GM12801 (cell line): ENCODE results near the gene PCBP3.

ENCODE experiments used
- CTCF ChIP-seq: IDR thresholded peaks from one replicate; pipeline ENCODE4 v1.5.1; 2011; ENCODE audit warnings: control low read depth; ENCODE audit not compliant: insufficient read length; ENCODE audit errors: extremely low read depth

PCBP3 gene

DNA sequence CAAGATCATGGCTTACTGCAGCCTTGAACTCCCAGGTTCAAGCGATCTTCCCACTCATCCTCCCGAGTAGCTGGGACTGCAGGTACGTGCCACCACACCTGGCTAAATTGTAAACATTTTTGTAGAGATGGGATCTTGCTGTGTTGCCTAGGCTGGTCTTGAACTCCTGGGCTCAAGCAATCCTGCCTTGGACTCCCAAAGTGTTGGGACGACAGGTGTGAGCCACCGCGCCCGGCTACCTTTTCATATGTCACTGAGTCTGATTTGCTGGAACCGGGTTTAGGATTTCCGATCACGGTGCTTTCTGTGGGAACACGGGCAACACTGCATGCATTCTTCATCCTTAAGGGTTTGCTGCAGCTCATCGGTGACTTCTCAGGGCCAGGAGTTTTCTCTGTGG, 32.2 kb upstream of the PCBP3 start:
- no peak for TF ChIP-seq CTCF

- TF ChIP-seq CTCF, result no peak
Measured at GRCh38 chr21:45611939-45612664, 31.4 kb upstream of the PCBP3 start.

DNA sequence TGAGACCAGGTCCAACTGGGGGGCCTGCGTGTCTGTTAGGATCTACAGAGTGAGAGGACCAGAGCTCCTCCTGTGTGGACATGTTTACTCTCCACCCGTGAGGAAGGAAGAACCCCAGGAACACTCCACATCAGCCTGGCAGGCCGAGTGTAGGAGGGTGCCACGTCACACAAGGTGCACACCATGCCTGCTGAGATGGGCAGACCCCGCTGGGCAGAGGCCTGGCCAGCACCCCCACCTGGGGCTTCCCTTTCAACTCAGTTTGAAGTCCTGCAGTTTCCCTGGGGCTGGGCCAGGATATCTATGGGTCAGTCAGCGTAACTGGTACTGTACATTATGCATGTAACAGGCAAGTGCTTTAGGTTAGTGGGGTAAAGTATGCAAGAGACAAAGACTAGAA, 30.1 kb upstream of the PCBP3 start:
- no peak for TF ChIP-seq CTCF

GRCh38 chr21:45613881-45614280, 29.6 kb upstream of the PCBP3 start:
- TF ChIP-seq CTCF, result no peak

DNA sequence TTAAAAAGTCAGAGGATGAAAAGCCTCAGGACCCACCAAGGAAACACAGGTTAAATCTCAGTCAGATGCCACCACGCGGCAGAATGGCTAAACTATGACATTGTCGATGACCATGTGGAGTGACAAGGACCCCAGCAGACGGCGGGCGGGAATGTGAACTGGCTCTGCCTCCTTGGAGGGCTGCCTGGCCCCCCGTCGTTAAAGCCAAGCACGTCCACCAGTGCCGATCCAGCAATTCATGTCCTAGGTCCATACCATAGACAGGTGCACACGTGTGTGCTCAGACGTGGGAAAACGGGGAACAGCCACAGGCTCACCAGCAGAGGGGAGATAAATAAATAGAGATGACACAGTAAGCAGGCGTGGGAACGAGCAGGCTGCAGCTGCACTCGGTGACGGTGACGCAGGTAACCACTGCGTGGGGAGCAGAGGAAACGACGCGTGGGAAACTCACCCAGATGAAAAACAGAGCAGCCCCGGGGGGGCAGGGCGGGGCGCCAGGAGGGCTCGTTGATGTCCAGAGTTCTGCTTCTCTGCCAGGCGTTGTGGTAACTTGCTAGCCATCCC, 28.3 kb upstream of the PCBP3 start:
- TF ChIP-seq CTCF, result no peak

- no peak for TF ChIP-seq CTCF
Measured at GRCh38 chr21:45617021-45617921, 26.3 kb upstream of the PCBP3 start.

DNA sequence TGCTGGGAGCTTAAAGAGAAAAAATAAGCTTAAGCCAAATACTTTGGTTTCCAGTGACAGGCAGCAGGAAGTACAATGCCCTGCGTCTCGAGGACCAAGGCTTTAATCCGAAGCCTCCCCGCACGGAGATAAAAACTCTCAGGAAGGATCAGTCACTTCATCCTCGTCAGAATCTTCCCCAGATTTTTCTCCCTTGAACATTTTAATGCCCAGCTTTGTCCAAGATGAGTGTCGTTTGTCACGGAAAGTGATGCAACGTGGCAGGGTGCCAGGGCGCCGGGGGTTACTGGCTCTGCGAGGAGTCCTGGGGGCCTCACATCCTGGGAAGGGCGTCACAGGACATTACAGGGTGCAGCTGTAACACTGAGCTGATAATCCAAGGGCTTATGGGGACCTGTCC, 25.2 kb upstream of the PCBP3 start:
- no peak for TF ChIP-seq CTCF
